IPS DF 4.7 (cell line): ENCODE data around the gene HK3.

ENCODE experiments used
- DNase-seq: peaks from one replicate; pipeline ENCODE4 v3.0.0-alpha.2; 2013; ENCODE audit warnings: low spot score; ENCODE audit errors: extremely low read depth

Gene HK3

DNA sequence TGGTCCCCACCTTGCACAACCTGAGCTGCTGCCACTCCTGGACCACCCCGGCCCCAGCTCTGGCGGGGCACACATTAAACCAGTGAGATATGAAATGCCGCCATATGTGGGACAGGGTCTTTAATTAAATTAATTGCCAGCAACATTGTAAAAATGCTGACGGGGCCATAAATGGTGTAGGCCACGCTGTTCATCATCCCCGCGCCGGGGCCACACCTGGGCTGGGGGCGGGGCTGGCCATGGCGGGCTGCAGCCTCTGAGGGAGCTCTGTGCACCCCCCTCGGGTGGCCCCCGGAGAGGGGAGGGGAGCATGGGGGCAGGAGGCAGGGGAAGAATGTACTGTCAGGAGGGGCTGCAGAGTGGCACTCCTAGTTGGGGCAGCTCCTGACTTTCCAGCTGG is 47.8 kb downstream of the HK3 start:
- DNase-seq = no peak

GRCh38 chr5:176850371-176851245 is 48.5 kb downstream of the HK3 start:
- DNase-seq = no peak

DNA sequence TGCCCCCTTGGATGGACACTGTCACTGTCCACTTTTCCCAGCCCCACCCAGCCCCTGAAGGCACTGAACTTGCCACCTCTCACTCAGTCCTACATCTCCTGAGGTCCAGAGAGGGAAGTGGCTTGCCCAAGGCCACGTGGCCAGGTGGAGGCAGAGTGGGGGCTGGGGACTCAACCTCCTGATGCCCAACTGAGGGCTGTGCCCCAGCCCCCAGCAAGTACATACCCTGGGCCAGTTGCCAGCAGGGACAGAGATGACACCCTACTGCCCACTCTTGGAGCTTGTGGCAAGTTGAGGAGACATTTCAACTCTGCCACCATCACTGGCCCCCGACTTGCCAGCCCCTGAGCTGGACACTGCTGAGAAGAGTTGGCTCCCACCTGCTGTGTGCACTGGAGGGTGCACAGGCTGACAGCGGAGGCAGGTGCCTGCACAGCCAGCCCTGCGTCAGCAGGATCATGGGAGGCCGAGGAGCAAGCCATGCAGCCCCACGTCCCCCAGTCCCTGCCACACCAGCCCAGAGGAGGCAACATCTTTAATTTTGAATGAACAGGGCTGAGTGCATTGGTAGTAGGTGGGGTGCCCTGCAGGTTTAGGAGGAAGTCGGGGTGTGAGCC is 49.4 kb downstream of the HK3 start:
- no peak for DNase-seq

DNA sequence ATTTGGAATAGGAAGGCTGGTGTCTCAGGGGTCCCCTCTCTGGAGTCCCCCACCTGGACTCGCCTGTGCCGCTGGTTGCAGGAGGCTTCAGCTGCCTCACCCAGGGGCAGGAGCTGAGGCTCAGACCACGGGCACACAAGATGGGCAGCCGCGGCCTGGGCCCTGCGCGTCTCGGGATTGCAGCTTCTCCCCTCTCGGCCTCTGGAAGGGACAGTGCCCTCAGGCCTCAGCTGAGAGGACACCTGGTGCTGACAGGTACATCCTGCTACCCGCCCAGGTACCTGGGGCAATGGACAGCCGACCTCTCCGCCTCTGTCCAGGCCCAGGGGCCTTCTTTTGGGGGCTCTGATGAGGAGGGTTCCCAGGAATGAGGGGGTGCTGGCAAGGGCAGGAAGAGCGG is 50.5 kb downstream of the HK3 start:
- no peak for DNase-seq

DNA sequence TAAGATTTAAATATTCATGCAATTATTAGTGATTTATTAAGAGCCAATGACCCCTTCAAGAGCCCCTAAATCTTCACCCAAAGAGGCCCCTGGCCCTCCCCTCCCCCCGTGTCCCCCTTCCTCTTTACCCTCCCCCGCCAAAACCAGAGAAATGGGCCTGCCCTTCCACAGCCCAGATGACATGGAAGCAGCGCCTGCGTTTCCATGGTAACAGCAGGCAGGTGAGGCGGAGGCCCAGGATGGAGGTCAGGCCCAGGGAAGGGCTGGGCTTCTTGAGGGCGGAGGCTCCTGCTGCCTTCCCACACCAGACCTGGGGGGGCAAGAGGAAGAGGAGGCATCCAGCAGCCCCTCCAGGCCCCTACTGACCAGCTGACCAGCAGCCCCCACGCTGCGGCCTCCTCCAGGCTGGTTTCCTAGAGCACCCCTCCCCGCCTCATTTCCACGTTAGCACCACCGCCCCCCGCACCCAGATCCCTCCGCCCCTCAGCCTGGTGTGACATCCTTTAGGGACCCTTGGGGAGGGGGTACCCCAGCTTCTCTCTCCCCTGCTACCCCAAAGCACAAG is 51.3 kb downstream of the HK3 start:
- DNase-seq = no peak

DNA sequence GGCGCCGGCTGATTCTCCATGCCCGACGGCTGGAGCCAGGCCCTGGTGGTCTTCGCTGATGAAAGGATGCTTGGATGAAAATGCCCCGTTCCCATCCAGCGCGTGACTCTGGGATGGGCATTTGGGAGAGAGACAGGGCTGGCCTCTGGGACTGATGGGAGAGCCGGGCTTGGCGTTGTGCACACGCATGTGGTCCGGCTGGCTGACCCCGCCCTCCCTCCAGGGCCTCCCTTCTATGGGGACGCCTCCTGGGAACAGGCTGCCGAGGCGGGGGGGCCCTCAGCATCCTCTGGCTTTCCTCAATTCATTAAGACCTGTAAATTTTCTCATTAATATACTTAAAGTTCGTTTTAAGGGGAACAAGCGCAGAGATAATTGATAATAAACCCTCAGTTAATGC is 52.0 kb downstream of the HK3 start:
- DNase-seq = no peak

DNA sequence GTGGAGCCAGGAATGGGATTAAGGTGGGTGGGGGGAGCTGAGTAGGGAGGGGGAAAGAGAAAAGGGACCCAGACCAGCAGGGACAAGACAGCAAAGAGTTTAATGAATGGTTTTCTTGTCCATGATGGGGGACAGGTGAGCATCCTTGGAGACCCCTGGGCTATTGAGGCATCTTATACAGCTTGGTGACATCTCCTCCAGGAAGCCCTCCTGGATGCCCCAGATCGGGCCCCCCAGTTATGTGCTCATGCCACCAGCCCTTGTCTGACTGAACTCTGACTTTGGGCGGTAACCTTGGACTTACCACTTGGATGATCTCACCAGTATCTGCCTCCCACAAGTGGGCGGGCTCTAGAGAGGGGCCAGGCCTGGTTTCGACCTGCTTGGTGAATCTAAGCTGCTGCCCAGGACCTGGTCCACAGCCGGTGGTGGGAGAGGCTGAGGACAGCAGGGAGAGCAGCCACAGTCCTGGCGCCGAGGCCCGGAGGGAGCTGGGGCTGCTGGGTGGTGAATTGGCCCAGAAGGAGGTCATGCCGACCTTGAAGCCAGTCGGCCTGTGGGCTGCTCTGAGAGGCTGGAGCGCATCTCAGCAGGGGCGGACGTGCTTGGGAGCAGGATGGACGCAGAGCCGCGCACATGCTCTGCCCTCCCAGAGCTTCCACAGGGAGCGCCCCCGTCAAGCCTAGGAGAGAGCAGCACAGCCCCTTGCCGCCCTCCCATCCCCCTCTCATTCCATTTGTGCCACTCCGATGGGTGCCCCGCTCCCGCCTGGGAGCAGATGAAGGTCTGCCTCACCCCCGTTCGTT is 52.6 kb downstream of the HK3 start:
- DNase-seq = no peak

GRCh38 chr5:176845392-176845713 is 53.8 kb downstream of the HK3 start:
- no peak for DNase-seq

DNA sequence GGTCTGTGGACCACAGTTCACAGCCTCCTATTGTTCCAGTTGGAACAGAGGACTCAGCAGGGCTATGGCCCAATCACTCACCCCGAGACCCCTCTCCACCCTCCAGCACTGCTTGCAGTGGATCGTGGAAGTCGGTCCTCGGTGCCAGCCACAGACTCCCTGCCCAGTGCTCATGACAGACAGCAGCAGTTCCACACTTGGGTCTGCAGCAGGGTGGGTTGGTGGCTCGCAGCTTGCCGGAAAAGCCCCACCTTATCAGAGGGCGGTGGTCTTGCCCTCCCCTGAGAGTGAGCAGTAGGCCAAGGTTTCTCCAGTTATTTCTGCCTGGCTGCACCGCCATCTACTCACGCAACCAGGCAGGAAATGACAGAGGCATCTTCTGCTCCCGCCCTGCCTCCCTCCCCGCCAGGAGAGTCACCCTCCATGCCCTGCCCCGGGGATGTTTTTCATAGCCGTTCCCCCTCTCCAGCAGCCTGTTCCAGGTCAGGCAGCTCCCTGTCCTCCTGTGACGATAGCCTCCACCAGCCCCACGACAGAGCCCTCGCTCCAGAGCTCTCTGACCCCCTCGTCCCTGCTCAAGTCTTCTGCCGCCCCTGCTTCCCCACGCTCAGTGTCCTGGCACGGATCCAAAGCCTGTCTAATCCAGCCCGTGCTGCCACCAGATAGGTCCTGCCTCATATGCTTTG is 54.3 kb downstream of the HK3 start:
- no peak for DNase-seq

DNA sequence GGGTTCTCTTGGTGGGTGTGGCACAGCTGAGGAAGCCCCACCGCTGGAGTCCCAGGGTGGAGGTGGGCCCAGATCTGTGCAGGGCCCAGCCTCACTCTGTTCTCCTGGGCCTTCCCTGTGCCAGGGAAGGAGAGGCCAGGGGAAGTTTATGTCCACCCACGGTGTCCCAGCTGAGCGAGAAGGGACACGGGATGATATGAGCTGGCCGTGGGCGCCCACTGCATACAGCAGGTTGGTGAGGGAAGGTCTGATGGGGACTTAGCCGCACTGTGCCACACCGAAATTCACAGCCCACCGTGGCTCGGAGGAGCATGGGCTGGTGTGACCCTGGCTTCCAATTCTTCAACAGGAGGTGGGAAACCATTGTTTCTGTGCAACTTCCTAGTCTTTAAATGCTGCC is 54.9 kb downstream of the HK3 start:
- DNase-seq = no peak

GRCh38 chr5:176843673-176844072 is 55.5 kb downstream of the HK3 start:
- DNase-seq = no peak

GRCh38 chr5:176837707-176838115 is 61.4 kb downstream of the HK3 start:
- peak; percentile 74 for DNase-seq

DNA sequence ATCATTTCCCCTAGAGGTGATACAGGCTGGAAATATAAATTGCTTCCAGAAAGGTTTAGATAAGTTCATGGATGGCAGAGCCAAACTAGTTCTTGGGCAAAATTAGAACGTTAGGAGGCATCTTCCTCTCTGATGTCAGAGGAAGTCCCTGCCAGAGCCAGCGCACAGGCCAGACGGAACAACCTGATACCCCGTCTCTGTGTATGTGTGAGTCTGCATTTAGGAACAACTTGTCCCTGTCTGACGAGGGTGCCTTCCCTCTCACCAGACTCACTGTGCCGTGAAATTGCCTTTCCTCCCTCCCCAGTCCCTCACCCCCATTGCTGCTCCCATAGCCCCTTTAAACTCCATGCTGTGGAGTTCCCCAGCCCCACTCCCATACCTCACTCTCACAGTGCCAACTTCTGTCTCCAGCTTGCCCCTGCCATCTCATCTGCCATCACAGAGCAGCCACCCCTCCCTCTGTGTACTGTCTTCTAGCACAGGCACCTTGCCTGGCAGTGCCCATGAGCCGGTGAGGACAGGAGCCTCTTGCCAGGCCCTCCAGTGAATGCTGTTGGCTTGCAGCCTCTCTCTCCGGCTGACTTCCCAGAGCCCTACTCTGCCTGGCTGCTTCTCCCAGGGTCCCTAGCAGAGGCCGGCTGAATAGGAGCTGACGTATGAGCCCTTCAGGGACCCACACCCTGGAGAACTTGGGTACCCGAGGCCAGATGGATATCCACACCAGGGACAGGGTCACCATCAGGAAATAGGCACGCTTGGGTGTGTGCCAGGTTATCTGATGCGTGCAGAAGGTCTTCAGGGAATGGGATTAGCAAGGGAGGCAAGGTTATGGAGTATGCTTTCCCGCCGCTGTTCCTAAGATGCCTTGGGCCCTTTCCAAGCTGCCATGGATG is 62.1 kb downstream of the HK3 start:
- no peak for DNase-seq

DNA sequence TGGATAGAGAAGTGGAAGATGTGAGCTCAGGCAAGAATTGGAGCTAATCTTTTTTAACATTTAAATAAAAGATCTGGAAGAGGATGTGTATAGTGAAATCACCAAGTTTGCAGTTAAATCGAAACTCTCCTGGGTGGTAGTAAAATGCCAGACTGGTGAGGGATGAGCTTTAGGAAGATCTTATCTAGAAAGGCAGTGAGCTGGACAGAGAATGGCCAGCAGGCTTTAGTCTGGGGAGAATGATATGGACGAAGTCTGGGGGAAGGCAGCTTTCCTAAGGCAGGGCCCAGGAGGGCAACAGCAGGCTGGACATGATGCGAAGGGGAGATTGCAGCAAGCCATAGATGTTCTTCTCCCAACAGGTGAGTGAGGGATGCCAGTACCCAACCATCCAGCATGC is 63.2 kb downstream of the HK3 start:
- DNase-seq = no peak

GRCh38 chr5:176833286-176833685 is 65.9 kb downstream of the HK3 start:
- no peak for DNase-seq

GRCh38 chr5:176832162-176832561 is 67.0 kb downstream of the HK3 start:
- DNase-seq = no peak

- DNase-seq = no peak
Observed at GRCh38 chr5:176831425-176831824, 67.7 kb downstream of the HK3 start.

GRCh38 chr5:176830995-176831423 is 68.1 kb downstream of the HK3 start:
- no peak for DNase-seq
